Gastrocnemius medialis (tissue), 4 donors: ENCODE results near the gene LITAF. TPM values are rescaled to one million over a fixed set of nuclear protein-coding genes. Genes with fewer than 3 reads are reported as not detected.
"Not testable (repeated sequence)": the region's sequence is repeated elsewhere in the genome, so short reads cannot be mapped to it uniquely, and the experiment has no call there.

ENCODE experiments used
- ATAC-seq, 2 donors: fragments of 150-250 bp; one replicate each; pipeline ENCODE4 v1.9.1; 2016
- DNase-seq, 2 donors: peaks; one replicate each; pipeline ENCODE4 v3.0.0-alpha.2; 2019
- H3K27ac ChIP-seq, 4 donors: fragments of 200-600 bp; sonication (generic); 1 replicate in 1 of 4; 2 replicates in 3 of 4; pipeline ENCODE4 v1.5.1; 2016 to 2018; ENCODE audit warnings: mild to moderate bottlenecking in 2 of 4, moderate library complexity in 1 of 4
- H3K27me3 ChIP-seq, 3 donors: fragments of 200-600 bp; sonication (generic) in 2 of 3; 1 replicate in 1 of 3; 2 replicates in 2 of 3; pipeline versions ENCODE4 v1.5.1 to v1.6.0; 2016 to 2019; ENCODE audit warnings: mild to moderate bottlenecking in 1 of 3, moderate library complexity in 1 of 3
- H3K36me3 ChIP-seq, 2 donors: fragments of 200-600 bp; sonication (generic) in 1 of 2; one replicate each; pipeline ENCODE4 v1.5.1; 2017 to 2018
- H3K4me1 ChIP-seq, 2 donors: fragments of 200-600 bp; sonication (generic) in 1 of 2; one replicate each; pipeline ENCODE4 v1.5.1; 2016 to 2017; ENCODE audit warnings: mild to moderate bottlenecking in 2 of 2
- H3K4me3 ChIP-seq, 4 donors: fragments of 200-600 bp; sonication (generic) in 3 of 4; 1 replicate in 1 of 4; 2 replicates in 3 of 4; pipeline ENCODE4 v1.5.1; 2016 to 2019; ENCODE audit warnings: mild to moderate bottlenecking in 2 of 4
- H3K9me3 ChIP-seq, 3 donors: fragments of 200-600 bp; sonication (generic) in 2 of 3; 1 replicate in 1 of 3; 2 replicates in 2 of 3; pipeline ENCODE4 v1.5.1; 2016 to 2019
- POLR2A ChIP-seq, 2 donors: fragments of 450-650 bp; IDR thresholded peaks; one replicate each; pipeline ENCODE4 v1.6.1; 2017; ENCODE audit warnings: antibody characterized with exemption in 2 of 2, mild to moderate bottlenecking in 2 of 2, moderate library complexity in 2 of 2
- in situ Hi-C, 4 donors: fragments of 200-750 bp; cut with MboI; loops; one replicate each; pipeline versions ENCODE4 v1.15.0 to v1.8.0; 2017; ENCODE audit warnings: low sequenced_read_pairs in 4 of 4
- intact Hi-C: fragments of 100-400 bp; cut with DNase I; formaldehyde crosslinking; loops from one replicate; pipeline ENCODE4 v1.15.1; 2023; ENCODE audit warnings: low total_unique reads
- total RNA-seq, 4 donors: library from RNA; depleted of rRNA; stranded (reverse); fragments of >200 nt; gene quantifications; one replicate each; pipeline versions ENCODE4 v1.1.0 to v1.2.3, GENCODE V29; 2016
- TF ChIP-seq, protein P1 (sequence below), 5 experiments: fragments of 450-650 bp in 3 of 5; fragments of 200-600 bp in 2 of 5; sonication (generic) in 2 of 5; IDR thresholded peaks in 4 of 5; conservative IDR thresholded peaks in 1 of 5; 1 replicate in 4 of 5; 2 replicates in 1 of 5; pipeline ENCODE4 v1.5.1; 2016 to 2019; ENCODE audit warnings: antibody characterized with exemption in 5 of 5, mild to moderate bottlenecking in 3 of 5, moderate library complexity in 3 of 5

LITAF gene
- total RNA-seq, 4 donors from 2014 or later, result 11.2 to 30.1 (median 19.4) TPM

DNA sequence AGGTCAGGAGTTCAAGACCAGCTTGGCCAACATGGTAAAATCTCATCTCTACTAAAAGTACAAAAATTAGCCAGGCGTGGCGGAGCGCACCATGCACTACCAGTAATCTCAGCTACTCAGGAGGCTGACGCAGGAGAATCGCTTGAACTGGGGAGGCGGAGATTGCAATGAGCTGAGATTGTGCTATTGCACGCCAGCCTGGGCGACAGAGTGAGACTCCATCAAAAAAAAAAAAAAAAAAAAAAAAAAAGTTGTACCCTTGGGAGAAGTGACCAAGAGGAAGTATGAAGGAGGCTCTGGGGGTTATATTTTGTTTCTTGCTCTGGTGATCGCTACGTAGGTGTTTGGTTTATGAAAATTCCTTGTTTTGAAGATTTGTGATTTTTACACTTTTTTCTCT is 66.3 kb downstream of the LITAF start:
- DNase-seq (no peak), ATAC-seq (no peak)
- no peak overlapping the region for H3K4me3 ChIP-seq
- no peaks in the 10 kb centered on the region for H3K36me3 ChIP-seq
- in situ Hi-C loops, result no loop called here
- TF ChIP-seq, protein P1, sequence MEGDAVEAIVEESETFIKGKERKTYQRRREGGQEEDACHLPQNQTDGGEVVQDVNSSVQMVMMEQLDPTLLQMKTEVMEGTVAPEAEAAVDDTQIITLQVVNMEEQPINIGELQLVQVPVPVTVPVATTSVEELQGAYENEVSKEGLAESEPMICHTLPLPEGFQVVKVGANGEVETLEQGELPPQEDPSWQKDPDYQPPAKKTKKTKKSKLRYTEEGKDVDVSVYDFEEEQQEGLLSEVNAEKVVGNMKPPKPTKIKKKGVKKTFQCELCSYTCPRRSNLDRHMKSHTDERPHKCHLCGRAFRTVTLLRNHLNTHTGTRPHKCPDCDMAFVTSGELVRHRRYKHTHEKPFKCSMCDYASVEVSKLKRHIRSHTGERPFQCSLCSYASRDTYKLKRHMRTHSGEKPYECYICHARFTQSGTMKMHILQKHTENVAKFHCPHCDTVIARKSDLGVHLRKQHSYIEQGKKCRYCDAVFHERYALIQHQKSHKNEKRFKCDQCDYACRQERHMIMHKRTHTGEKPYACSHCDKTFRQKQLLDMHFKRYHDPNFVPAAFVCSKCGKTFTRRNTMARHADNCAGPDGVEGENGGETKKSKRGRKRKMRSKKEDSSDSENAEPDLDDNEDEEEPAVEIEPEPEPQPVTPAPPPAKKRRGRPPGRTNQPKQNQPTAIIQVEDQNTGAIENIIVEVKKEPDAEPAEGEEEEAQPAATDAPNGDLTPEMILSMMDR (IDR thresholded peaks at IDR 0.05 in 4 of 5, conservative IDR thresholded peaks at IDR 0.05 in 1 of 5), result no peak
- TF ChIP-seq POLR2A (IDR thresholded peaks at IDR 0.05), result no peak
- intact Hi-C loops, result no loop called here
- no peak overlapping the region for H3K27ac ChIP-seq
- H3K9me3 ChIP-seq, result no peaks in the 10 kb centered on the region
- no peaks in the 10 kb centered on the region for H3K27me3 ChIP-seq
- H3K4me1 ChIP-seq, result no peaks in the 10 kb centered on the region

DNA sequence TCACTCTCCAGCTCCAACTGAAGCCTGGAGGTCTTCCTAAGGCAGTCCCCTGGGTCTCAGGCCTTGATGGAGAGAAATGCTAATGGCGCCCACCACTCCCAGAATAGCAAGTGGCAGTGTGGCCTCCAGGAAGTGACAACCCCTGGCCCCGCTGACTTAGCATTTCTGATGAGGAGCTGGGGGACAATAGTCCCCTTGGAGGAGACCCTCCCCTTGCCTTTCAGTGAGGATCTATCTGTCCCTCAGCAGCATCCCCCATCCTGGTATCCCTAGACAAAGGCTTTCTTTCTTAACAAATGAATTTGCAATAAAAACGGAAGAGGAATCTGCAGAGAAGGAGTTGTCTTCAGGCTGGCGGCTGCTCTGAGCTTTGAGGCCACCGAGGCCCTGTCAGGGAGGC is 68.8 kb downstream of the LITAF start:
- intact Hi-C loops, result no loop called here
- TF ChIP-seq POLR2A (IDR thresholded peaks at IDR 0.05), result no peak
- TF ChIP-seq, protein P1 (IDR thresholded peaks at IDR 0.05 in 4 of 5, conservative IDR thresholded peaks at IDR 0.05 in 1 of 5), result no peak
- DNase-seq (no peak), ATAC-seq (no peak)
- in situ Hi-C loops, result no loop called here
- Histone ChIP-seq H3K9me3 (no peaks in the 10 kb centered on the region), H3K36me3 (no peaks in the 10 kb centered on the region), H3K27me3 (no peaks in the 10 kb centered on the region), H3K4me1 (no peaks in the 10 kb centered on the region), H3K4me3 (no peak overlapping the region), H3K27ac (no peak overlapping the region)

DNA sequence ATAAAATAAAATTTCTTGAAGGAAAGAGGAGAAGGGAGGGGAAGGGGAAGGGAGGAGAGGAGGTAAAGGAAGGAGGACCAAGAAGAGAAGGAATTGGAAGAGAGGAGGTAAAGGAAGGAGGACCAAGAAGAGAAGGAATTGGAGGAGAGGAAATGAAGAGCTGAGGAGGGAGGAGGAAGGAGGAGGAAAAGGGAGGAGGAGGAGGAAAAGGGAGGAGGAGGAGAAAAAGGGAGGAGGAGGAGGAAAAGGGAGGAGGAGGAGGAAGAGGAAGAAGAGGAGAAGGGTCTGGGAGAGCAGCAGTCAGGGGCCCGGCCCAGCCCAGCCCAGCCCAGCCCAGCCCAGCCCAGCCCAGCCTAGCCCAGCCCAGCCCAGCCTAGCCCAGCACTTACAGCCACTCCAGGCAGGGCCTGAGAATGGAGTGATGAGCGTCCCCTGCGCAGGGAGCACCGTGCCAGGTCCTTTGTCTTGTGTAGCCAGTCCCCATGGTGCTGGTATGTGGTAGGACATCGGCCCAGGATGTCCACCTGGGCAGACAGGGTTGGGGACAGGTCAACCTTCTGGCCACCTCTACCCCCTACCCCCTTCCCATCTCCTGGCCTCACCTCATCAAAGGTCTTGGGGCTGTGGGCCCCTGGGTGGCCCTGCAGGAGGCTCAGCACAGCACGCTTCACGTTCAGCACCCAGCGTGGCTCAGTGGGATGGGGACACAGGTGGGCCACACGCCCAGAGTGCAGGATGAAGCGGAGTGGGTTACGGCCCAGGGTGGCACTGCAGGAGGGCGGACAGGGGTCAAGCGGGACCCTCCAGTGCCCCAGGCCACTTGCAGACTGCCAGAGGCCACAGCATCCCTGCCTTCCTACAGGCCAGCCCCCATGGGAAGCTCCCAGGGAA is 70.9 kb downstream of the LITAF start:
- DNase-seq (no peak), ATAC-seq (no peak)
- Histone ChIP-seq H3K27ac (no peak overlapping the region), H3K36me3 (no peaks in the 10 kb centered on the region), H3K27me3 (no peaks in the 10 kb centered on the region), H3K4me3 (no peak overlapping the region), H3K9me3 (no peaks in the 10 kb centered on the region), H3K4me1 (no peaks in the 10 kb centered on the region)
- intact Hi-C loops, result no loop called here
- in situ Hi-C loops, result no loop called here
- TF ChIP-seq, protein P1 (IDR thresholded peaks at IDR 0.05 in 4 of 5, conservative IDR thresholded peaks at IDR 0.05 in 1 of 5), result no peak
- TF ChIP-seq POLR2A (IDR thresholded peaks at IDR 0.05), result no peak

DNA sequence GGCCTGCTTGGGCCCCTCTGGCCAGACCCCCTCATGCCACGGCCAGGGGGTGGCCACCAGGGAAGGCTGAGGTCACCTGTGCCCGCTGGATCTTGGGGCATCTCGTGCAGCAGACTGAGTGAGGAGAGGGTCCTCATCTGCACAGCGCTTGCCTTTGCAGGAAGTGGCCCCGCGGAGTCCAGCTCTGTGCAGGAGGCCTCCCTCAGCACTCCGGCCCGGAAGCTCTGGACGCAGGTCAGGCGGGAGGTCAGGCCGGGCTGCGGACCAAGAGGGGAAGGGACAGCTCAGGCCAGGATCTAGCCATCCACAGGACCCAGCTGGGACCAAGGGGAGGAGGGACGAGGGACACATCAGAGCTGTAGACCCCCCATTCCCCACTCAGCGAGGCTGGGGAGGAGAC is 72.4 kb downstream of the LITAF start:
- no peak overlapping the region for H3K27ac ChIP-seq
- H3K27me3 ChIP-seq, result no peaks in the 10 kb centered on the region
- intact Hi-C loops (no loop called here), in situ Hi-C loops (no loop called here)
- no peaks in the 10 kb centered on the region for H3K36me3 ChIP-seq
- DNase-seq (no peak), ATAC-seq (no peak)
- TF ChIP-seq, protein P1 (IDR thresholded peaks at IDR 0.05 in 4 of 5, conservative IDR thresholded peaks at IDR 0.05 in 1 of 5), result no peak
- no peak for TF ChIP-seq POLR2A (IDR thresholded peaks at IDR 0.05)
- H3K9me3 ChIP-seq, result no peaks in the 10 kb centered on the region
- no peaks in the 10 kb centered on the region for H3K4me1 ChIP-seq
- H3K4me3 ChIP-seq, result no peak overlapping the region

DNA sequence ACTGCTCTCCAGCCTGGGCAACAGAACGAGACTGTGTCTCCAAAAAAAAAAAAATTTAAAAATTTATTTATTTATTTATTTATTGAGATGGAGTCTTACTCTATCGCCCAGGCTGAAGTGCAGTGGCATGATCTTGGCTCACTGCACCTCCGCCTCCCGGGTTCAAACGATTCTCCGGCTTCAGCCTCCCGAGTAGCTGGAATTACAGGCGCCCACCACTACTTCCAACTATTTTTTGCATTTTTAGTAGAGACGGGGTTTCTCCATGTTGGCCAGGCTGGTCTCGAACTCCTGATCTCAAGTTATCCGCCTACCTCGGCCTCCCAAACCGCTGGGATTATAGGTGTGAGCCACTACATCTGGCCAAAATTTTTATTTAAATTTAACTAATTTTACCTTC is 73.4 kb downstream of the LITAF start:
- H3K27me3 ChIP-seq, H3K9me3 ChIP-seq, in situ Hi-C loops, H3K4me3 ChIP-seq, DNase-seq, intact Hi-C loops, H3K36me3 ChIP-seq, H3K27ac ChIP-seq, ATAC-seq, H3K4me1 ChIP-seq: not testable (repeated sequence)
